Endothelial cell of umbilical vein (primary cell): ENCODE data around the gene TMEM63B. TPM values are rescaled to one million over a fixed set of nuclear protein-coding genes. Genes with fewer than 3 reads are reported as not detected.

Experiments used
- BruUV-seq: library from RNA; stranded (reverse); fragments of 400-500 nt; replicated peaks from 2 replicates; lab custom pipeline; 2021; lab: Mats Ljungman, UMichigan
- CTCF ChIA-PET: fragments of 300-600, 350-600 bp; sonication (Branson Sonifier 250); formaldehyde crosslinking; loops from one replicate; lab custom pipeline; 2021; ENCODE audit warnings: antibody characterized with exemption, inconsistent platforms; lab: Charles Lee
- POLR2A ChIA-PET: fragments of 300-600, 350-600 bp; sonication (Branson Sonifier 250); formaldehyde crosslinking; loops from one replicate; lab custom pipeline; 2021; ENCODE audit warnings: antibody characterized with exemption, inconsistent platforms; lab: Charles Lee
- DNase-seq: peaks from one replicate; pipeline ENCODE4 v3.0.0-alpha.2; 2011; ENCODE audit warnings: low read depth, low spot score
- FAIRE-seq: peaks from 2 replicates; lab custom pipeline; 2011; peaks lifted over from hg19 to GRCh38; lab: Jason Lieb, UNC
- H2AFZ ChIP-seq: 2 replicates; pipeline ENCODE4 v1.6.0; 2012; ENCODE audit warnings: low read depth, low read length, control low read depth, inconsistent platforms
- H3K27ac ChIP-seq: 2 replicates; pipeline ENCODE4 v1.5.1; 2011; ENCODE audit warnings: low read depth, mild to moderate bottlenecking, control low read depth, low read length, moderate library complexity; ENCODE audit not compliant: insufficient read depth
- H3K27me3 ChIP-seq, 2 experiments: 2 replicates each; pipeline versions ENCODE4 v1.6.0 to v1.6.1; 2011; ENCODE audit warnings: low read length in 2 of 2, mixed read lengths in 1 of 2; ENCODE audit not compliant: control insufficient read depth in 2 of 2, insufficient read depth in 2 of 2
- H3K36me3 ChIP-seq, 2 experiments: 2 replicates in 1 of 2; 3 replicates in 1 of 2; pipeline ENCODE4 v1.5.1; 2011; ENCODE audit warnings: low read length in 2 of 2, mild to moderate bottlenecking in 1 of 2, moderate library complexity in 1 of 2; ENCODE audit not compliant: control insufficient read depth in 2 of 2, insufficient read depth in 2 of 2; ENCODE audit errors: extremely low read depth in 1 of 2
- H3K4me1 ChIP-seq: 3 replicates; pipeline ENCODE4 v1.5.1; 2011; ENCODE audit warnings: mild to moderate bottlenecking, low read length; ENCODE audit not compliant: control insufficient read depth, insufficient read depth; ENCODE audit errors: extremely low read depth
- H3K4me2 ChIP-seq: 2 replicates; pipeline ENCODE4 v1.6.1; 2011; ENCODE audit warnings: low read length, control low read depth, mixed read lengths; ENCODE audit not compliant: insufficient read depth
- H3K4me3 ChIP-seq, 3 experiments: fragments of 200-600 bp in 1 of 3; sonication (generic), shearing (Covaris generic) in 1 of 3; replicated peaks in 1 of 3; 2 replicates each; pipeline ENCODE4 v1.5.1; 2011 to 2016; ENCODE audit warnings: control low read depth in 3 of 3, low read length in 3 of 3, mild to moderate bottlenecking in 2 of 3, inconsistent platforms in 1 of 3, low read depth in 1 of 3, moderate library complexity in 1 of 3; ENCODE audit not compliant: insufficient read depth in 1 of 3
- H3K79me2 ChIP-seq: 2 replicates; pipeline ENCODE4 v1.6.0; 2012; ENCODE audit warnings: low read length, inconsistent platforms; ENCODE audit not compliant: control insufficient read depth, insufficient read depth
- H3K9ac ChIP-seq: replicated peaks from 2 replicates; pipeline ENCODE3; 2011; ENCODE audit warnings: low read length, control low read depth; ENCODE audit not compliant: insufficient read depth; ENCODE audit errors: extremely low read depth
- H3K9me1 ChIP-seq: replicated peaks from 3 replicates; pipeline ENCODE4 v1.6.0; 2011; ENCODE audit warnings: mild to moderate bottlenecking, low read length; ENCODE audit not compliant: control insufficient read depth, insufficient read depth; ENCODE audit errors: extremely low read depth
- H3K9me3 ChIP-seq: replicated peaks from 2 replicates; pipeline ENCODE4 v1.5.1; 2012; ENCODE audit warnings: low read length, inconsistent platforms; ENCODE audit not compliant: control insufficient read depth, insufficient read depth
- H4K20me1 ChIP-seq: replicated peaks from 2 replicates; pipeline ENCODE3; 2011; ENCODE audit warnings: mild to moderate bottlenecking, low read length; ENCODE audit not compliant: control insufficient read depth, insufficient read depth; ENCODE audit errors: extremely low read depth
- CTCF ChIP-seq, 2 donors: IDR thresholded peaks; 1 replicate in 1 of 2; 2 replicates in 1 of 2; pipeline ENCODE4 v1.5.1; 2011; ENCODE audit warnings: low read length in 2 of 2, mild to moderate bottlenecking in 2 of 2, moderate library complexity in 2 of 2, control low read depth in 1 of 2, inconsistent platforms in 1 of 2, low read depth in 1 of 2; ENCODE audit not compliant: insufficient read depth in 1 of 2; ENCODE audit errors: extremely low read depth in 1 of 2
- EZH2 ChIP-seq: IDR thresholded peaks from 2 replicates; pipeline ENCODE4 v1.6.1; 2012; ENCODE audit warnings: borderline replicate concordance, low read depth, mild to moderate bottlenecking, moderate library complexity, low read length, inconsistent platforms; ENCODE audit not compliant: severe bottlenecking
- FOS ChIP-seq: IDR thresholded peaks from 2 replicates; pipeline ENCODE4 v1.6.1; 2011; ENCODE audit warnings: mild to moderate bottlenecking, low read length, moderate library complexity, borderline replicate concordance; ENCODE audit not compliant: insufficient read depth
- GATA2 ChIP-seq: IDR thresholded peaks from 2 replicates; pipeline ENCODE4 v1.7.0; 2011; ENCODE audit warnings: low read depth, mild to moderate bottlenecking, moderate library complexity, mixed read lengths, low read length; ENCODE audit not compliant: insufficient read length, insufficient read depth
- JUN ChIP-seq: IDR thresholded peaks from 2 replicates; pipeline ENCODE4 v1.6.1; 2011; ENCODE audit warnings: borderline replicate concordance, low read depth; ENCODE audit not compliant: insufficient read length, insufficient read depth
- MAX ChIP-seq: IDR thresholded peaks from 2 replicates; pipeline ENCODE4 v1.6.1; 2011; ENCODE audit not compliant: insufficient read depth, insufficient read length
- MYC ChIP-seq: IDR thresholded peaks from one replicate; pipeline ENCODE4 v1.6.1; 2011; ENCODE audit warnings: mild to moderate bottlenecking, low read depth, low read length
- POLR2A ChIP-seq: IDR thresholded peaks from 2 replicates; pipeline ENCODE4 v1.6.1; 2012; ENCODE audit warnings: low read depth, mild to moderate bottlenecking, control low read depth, low read length
- POLR2AphosphoS5 ChIP-seq: IDR thresholded peaks from 2 replicates; pipeline ENCODE4 v1.6.1; 2012; ENCODE audit warnings: low read depth, mild to moderate bottlenecking, control low read depth, low read length, moderate library complexity; ENCODE audit not compliant: insufficient read depth
- dilution Hi-C: fragments of 300-500 bp; cut with MboI; formaldehyde crosslinking; loops from one replicate; pipeline ENCODE4 v1.15.0; 2019; ENCODE audit warnings: low sequenced_read_pairs; ENCODE audit not compliant: extremely low pct_ligation_motif_present
- intact Hi-C: fragments of 100-400 bp; cut with micrococcal nuclease; formaldehyde crosslinking; loops from one replicate; pipeline ENCODE4 v1.10.0; 2022
- polyA plus RNA-seq, 4 experiments: library from polyadenylated mRNA; depleted of rRNA in 3 of 4; stranded (reverse) in 3 of 4; unstranded in 1 of 4; fragments of >200 nt; gene quantifications; 2 replicates each; pipeline versions ENCODE4 v1.2.1 to v1.2.3, GENCODE V29; 2011 to 2012; ENCODE audit warnings: missing spikeins in 1 of 4
- total RNA-seq: library from RNA; stranded (reverse); gene quantifications from 2 replicates; pipeline ENCODE4 v1.2.3, GENCODE V29; 2021

TMEM63B gene
- total and polyA plus RNA-seq, 2 donors (not counting 3 experiments of a cell fraction or from before 2014, with no cell fraction given): 49.7 to 56.1 TPM

- no peaks in the 10 kb centered on the region for H3K9me1 ChIP-seq
- no peak overlapping the region for H3K27ac ChIP-seq
- ChIA-PET CTCF (interaction anchor here (0.8 to 2.4 kb wide), 8 partner anchors 10 to 87 kb away, joined by 3 to 9 read pairs (median 6); partner anchors contain the start of gene SLC35B2), POLR2A (interaction anchor here (0.9 kb wide), 1 partner anchor 77 kb away, joined by 4 read pairs; the partner anchor contains the start of gene HSP90AB1)
- no peak overlapping the region for H3K9ac ChIP-seq
- peaks cover 0 to 20% of the 10 kb centered on the region in 2 experiments for H3K27me3 ChIP-seq
- H4K20me1 ChIP-seq: no peaks in the 10 kb centered on the region
- dilution Hi-C loops: no loop called here
- TF ChIP-seq EZH2 (no peak), POLR2A (no peak), MAX (no peak), POLR2AphosphoS5 (no peak), MYC (no peak), FOS (no peak), GATA2 (no peak), CTCF (IDR thresholded peaks at IDR 0.05; ENCODE audit: extremely low read depth in 1 of 2, insufficient read depth in 1 of 2, low read depth in 1 of 2, low read length in 2 of 2) (no peak), JUN (no peak)
- no peak overlapping the region for H2AFZ ChIP-seq
- H3K4me3 ChIP-seq: no peak overlapping the region
- H3K79me2 ChIP-seq: no peaks in the 10 kb centered on the region
- DNase-seq (no peak), FAIRE-seq (no peak)
- no peaks in the 10 kb centered on the region for H3K9me3 ChIP-seq
- intact Hi-C loops: no loop called here
- BruUV-seq: no TSS peak
- no peaks in the 10 kb centered on the region for H3K36me3 ChIP-seq
- H3K4me1 ChIP-seq: no peaks in the 10 kb centered on the region
- H3K4me2 ChIP-seq: no peak overlapping the region
Observed at GRCh38 chr6:44169886-44170570, 42.7 kb downstream of the TMEM63B start.
